ENCODE data around the gene IGSF6.
A peak's percentile ranks its signal among the peaks of the same experiment; 100 is the strongest.
"Not testable (repeated sequence)": the region's sequence is repeated elsewhere in the genome, so short reads cannot be mapped to it uniquely, and the experiment has no call there.

Gene IGSF6

GRCh38 chr16:21629616-21630539, 22.5 kb downstream of the IGSF6 start:
- not testable (repeated sequence) for DNase-seq (ENCODE audit: low read depth)

- DNase-seq (ENCODE audit: low read depth), result peak; percentile 63
Observed at GRCh38 chr16:21628772-21629171, 23.6 kb downstream of the IGSF6 start.

- no peak for DNase-seq (ENCODE audit: low read depth)
Observed at GRCh38 chr16:21628121-21628726, 24.2 kb downstream of the IGSF6 start.

GRCh38 chr16:21626659-21627277, 25.6 kb downstream of the IGSF6 start:
- peak; percentile 94 for DNase-seq (ENCODE audit: low read depth)

GRCh38 chr16:21625026-21625425, 27.4 kb downstream of the IGSF6 start:
- no peak for DNase-seq (ENCODE audit: low read depth)

GRCh38 chr16:21622545-21622944, 29.9 kb downstream of the IGSF6 start:
- DNase-seq (ENCODE audit: low read depth), result no peak

GRCh38 chr16:21620592-21620991, 31.8 kb downstream of the IGSF6 start:
- DNase-seq (ENCODE audit: low read depth), result no peak

GRCh38 chr16:21619765-21620425, 32.5 kb downstream of the IGSF6 start:
- no peak for DNase-seq (ENCODE audit: low read depth)

- no peak for DNase-seq (ENCODE audit: low read depth)
Observed at GRCh38 chr16:21618281-21618680, 34.1 kb downstream of the IGSF6 start.

- DNase-seq (ENCODE audit: low read depth), result no peak
Observed at GRCh38 chr16:21617607-21618006, 34.8 kb downstream of the IGSF6 start.

GRCh38 chr16:21614896-21615295, 37.5 kb downstream of the IGSF6 start:
- no peak for DNase-seq (ENCODE audit: low read depth)

- DNase-seq (ENCODE audit: low read depth), result no peak
Observed at GRCh38 chr16:21613781-21614180, 38.6 kb downstream of the IGSF6 start.

- no peak for DNase-seq (ENCODE audit: low read depth)
Observed at GRCh38 chr16:21613361-21613760, 39.0 kb downstream of the IGSF6 start.

GRCh38 chr16:21611556-21612384, 40.6 kb downstream of the IGSF6 start:
- DNase-seq (ENCODE audit: low read depth), result no peak

GRCh38 chr16:21611198-21611555, 41.2 kb downstream of the IGSF6 start:
- no peak for DNase-seq (ENCODE audit: low read depth)

- DNase-seq (ENCODE audit: low read depth), result no peak
Observed at GRCh38 chr16:21610766-21611165, 41.6 kb downstream of the IGSF6 start.

- DNase-seq (ENCODE audit: low read depth), result no peak
Observed at GRCh38 chr16:21610006-21610544, 42.3 kb downstream of the IGSF6 start.

GRCh38 chr16:21608639-21609328, 43.6 kb downstream of the IGSF6 start:
- DNase-seq (ENCODE audit: low read depth), result no peak

- not testable (repeated sequence) for DNase-seq (ENCODE audit: low read depth)
Observed at GRCh38 chr16:21605848-21606247, 46.6 kb downstream of the IGSF6 start.

GRCh38 chr16:21603928-21604327, 48.5 kb downstream of the IGSF6 start:
- DNase-seq (ENCODE audit: low read depth), result no peak

- no peak for DNase-seq (ENCODE audit: low read depth)
Observed at GRCh38 chr16:21602785-21603184, 49.6 kb downstream of the IGSF6 start.

All from stromal cell of bone marrow (primary cell).